OCI-LY1 (cell line): ENCODE data around the gene HDAC8.

Experiments
- H2AFZ ChIP-seq: fragments of 200-600 bp; sonication (generic), shearing (Covaris generic); 2 replicates; pipeline ENCODE4 v1.6.0; 2014; ENCODE audit warnings: antibody characterized with exemption, mild to moderate bottlenecking, low read length
- H3F3A ChIP-seq: fragments of 200-600 bp; sonication (generic), shearing (Covaris generic); 2 replicates; pipeline ENCODE4 v1.6.0; 2014; ENCODE audit warnings: mild to moderate bottlenecking, antibody characterized with exemption, low read length, moderate library complexity; ENCODE audit not compliant: insufficient read depth
- H3K27ac ChIP-seq: fragments of 200-600 bp; sonication (generic); 2 replicates; pipeline ENCODE4 v1.5.1; 2014; ENCODE audit warnings: low read length, mixed run types, mild to moderate bottlenecking, low read depth; ENCODE audit not compliant: poor library complexity, severe bottlenecking
- H3K27me3 ChIP-seq: fragments of 200-600 bp; sonication (generic); 2 replicates; pipeline ENCODE4 v1.6.0; 2014; ENCODE audit warnings: antibody characterized with exemption, mild to moderate bottlenecking, low read length, moderate library complexity; ENCODE audit not compliant: insufficient read depth
- H3K36me3 ChIP-seq: fragments of 200-600 bp; sonication (generic); 2 replicates; pipeline ENCODE4 v1.6.1; 2014; ENCODE audit warnings: mild to moderate bottlenecking, antibody characterized with exemption, low read length, moderate library complexity, mixed read lengths; ENCODE audit not compliant: insufficient read depth
- H3K4me1 ChIP-seq: fragments of 200-600 bp; sonication (generic); 2 replicates; pipeline ENCODE4 v1.5.1; 2014; ENCODE audit warnings: mild to moderate bottlenecking, low read length, moderate library complexity; ENCODE audit not compliant: insufficient read depth, severe bottlenecking
- H3K4me2 ChIP-seq: fragments of 200-600 bp; sonication (generic), shearing (Covaris generic); 2 replicates; pipeline ENCODE4 v1.6.1; 2014; ENCODE audit warnings: low read length
- H3K4me3 ChIP-seq: fragments of 200-600 bp; sonication (generic); 2 replicates; pipeline ENCODE4 v1.5.1; 2014; ENCODE audit warnings: low read length, low read depth, mild to moderate bottlenecking, mixed read lengths; ENCODE audit not compliant: poor library complexity, severe bottlenecking
- H3K79me2 ChIP-seq: fragments of 200-600 bp; shearing (Covaris generic); 2 replicates; pipeline ENCODE4 v1.6.1; 2016; ENCODE audit warnings: mixed run types, low read length, mixed read lengths; ENCODE audit not compliant: insufficient read depth
- H3K9ac ChIP-seq: fragments of 200-600 bp; sonication (generic), shearing (Covaris generic); 2 replicates; pipeline ENCODE4 v1.6.1; 2014; ENCODE audit warnings: mild to moderate bottlenecking, low read length, mixed read lengths
- H3K9me2 ChIP-seq: fragments of 200-600 bp; sonication (generic), shearing (Covaris generic); 2 replicates; pipeline ENCODE4 v1.6.1; 2014; ENCODE audit warnings: low read depth, mild to moderate bottlenecking, low read length, mixed read lengths
- H3K9me3 ChIP-seq: fragments of 200-600 bp; shearing (Covaris generic); 2 replicates; pipeline ENCODE4 v1.6.1; 2014; ENCODE audit warnings: low read length, mixed read lengths
- H4K20me1 ChIP-seq: fragments of 200-600 bp; sonication (generic), shearing (Covaris generic); 2 replicates; pipeline ENCODE4 v1.6.0; 2016; ENCODE audit warnings: mild to moderate bottlenecking, low read length; ENCODE audit not compliant: insufficient read depth
- EZH2 ChIP-seq: fragments of 200-600 bp; sonication (generic), shearing (Covaris generic); IDR thresholded peaks from 2 replicates; pipeline ENCODE4 v1.8.0; 2017; ENCODE audit warnings: borderline replicate concordance, mixed run types, mild to moderate bottlenecking, antibody characterized with exemption, low read length, moderate library complexity, mixed read lengths
- TF ChIP-seq, protein P1 (sequence below): fragments of 200-600 bp; sonication (generic), shearing (Covaris generic); IDR thresholded peaks from 2 replicates; pipeline ENCODE4 v1.5.1; 2017; ENCODE audit warnings: mild to moderate bottlenecking, antibody characterized with exemption, low read length, moderate library complexity, mixed read lengths

The HDAC8 gene

DNA sequence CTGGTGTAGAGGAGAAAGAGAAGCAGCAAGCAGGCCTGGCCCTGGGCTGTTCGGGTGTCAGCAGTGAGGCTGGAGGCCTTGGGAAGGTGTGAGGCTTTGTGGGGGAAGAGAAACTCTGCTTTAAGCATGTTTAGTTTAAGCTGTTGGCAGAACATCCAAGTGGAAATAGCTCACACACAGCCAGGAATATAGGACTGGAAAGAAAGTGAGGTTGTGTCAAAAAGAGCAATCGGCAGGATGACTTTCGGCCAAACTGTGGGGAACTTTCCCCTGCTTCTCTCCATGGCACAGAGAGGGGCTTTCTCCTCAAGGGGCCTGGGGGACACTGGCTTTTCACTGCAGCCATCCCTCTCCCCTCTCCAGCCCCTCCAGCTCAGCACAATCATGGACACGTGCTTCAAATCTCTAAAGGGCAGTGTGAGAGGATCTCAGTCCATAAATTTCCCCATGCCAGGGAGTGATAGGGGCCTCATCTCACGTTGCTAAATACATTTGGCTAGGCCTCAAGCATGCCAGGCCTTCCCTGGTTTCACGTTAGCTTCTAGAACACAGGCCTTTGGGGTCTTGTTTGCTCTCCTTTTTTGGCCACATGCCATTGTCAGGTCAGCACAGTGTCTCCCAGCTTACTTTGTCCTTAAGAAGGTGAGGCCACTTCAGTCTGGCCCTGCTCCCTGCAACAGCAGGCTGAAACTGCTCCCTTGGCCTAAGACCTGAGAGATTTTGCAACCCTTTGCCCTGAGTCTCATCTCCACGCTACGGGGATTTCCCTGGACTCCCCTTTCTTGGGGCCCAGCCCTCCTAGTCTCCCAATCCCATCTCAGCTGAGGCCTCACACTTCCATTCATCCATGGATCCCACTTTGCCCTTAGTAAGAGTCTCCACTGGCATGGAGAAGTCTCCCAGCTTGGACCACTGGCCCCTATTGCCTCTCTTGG, 258.7 kb downstream of the HDAC8 start:
- H3K27me3 ChIP-seq: no peaks in the 10 kb centered on the region
- H3K27ac ChIP-seq: no peak overlapping the region
- no peak overlapping the region for H3K4me3 ChIP-seq
- no peaks in the 10 kb centered on the region for H3K4me1 ChIP-seq
- no peak overlapping the region for H3K4me2 ChIP-seq
- no peaks in the 10 kb centered on the region for H4K20me1 ChIP-seq
- H3F3A ChIP-seq: no peaks in the 10 kb centered on the region
- H3K79me2 ChIP-seq: no peaks in the 10 kb centered on the region
- H3K9me2 ChIP-seq: no peaks in the 10 kb centered on the region
- H3K9me3 ChIP-seq: no peaks in the 10 kb centered on the region
- TF ChIP-seq EZH2: no peak
- TF ChIP-seq, protein P1, sequence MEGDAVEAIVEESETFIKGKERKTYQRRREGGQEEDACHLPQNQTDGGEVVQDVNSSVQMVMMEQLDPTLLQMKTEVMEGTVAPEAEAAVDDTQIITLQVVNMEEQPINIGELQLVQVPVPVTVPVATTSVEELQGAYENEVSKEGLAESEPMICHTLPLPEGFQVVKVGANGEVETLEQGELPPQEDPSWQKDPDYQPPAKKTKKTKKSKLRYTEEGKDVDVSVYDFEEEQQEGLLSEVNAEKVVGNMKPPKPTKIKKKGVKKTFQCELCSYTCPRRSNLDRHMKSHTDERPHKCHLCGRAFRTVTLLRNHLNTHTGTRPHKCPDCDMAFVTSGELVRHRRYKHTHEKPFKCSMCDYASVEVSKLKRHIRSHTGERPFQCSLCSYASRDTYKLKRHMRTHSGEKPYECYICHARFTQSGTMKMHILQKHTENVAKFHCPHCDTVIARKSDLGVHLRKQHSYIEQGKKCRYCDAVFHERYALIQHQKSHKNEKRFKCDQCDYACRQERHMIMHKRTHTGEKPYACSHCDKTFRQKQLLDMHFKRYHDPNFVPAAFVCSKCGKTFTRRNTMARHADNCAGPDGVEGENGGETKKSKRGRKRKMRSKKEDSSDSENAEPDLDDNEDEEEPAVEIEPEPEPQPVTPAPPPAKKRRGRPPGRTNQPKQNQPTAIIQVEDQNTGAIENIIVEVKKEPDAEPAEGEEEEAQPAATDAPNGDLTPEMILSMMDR: no peak
- H3K9ac ChIP-seq: no peak overlapping the region
- H3K36me3 ChIP-seq: no peaks in the 10 kb centered on the region
- no peak overlapping the region for H2AFZ ChIP-seq

DNA sequence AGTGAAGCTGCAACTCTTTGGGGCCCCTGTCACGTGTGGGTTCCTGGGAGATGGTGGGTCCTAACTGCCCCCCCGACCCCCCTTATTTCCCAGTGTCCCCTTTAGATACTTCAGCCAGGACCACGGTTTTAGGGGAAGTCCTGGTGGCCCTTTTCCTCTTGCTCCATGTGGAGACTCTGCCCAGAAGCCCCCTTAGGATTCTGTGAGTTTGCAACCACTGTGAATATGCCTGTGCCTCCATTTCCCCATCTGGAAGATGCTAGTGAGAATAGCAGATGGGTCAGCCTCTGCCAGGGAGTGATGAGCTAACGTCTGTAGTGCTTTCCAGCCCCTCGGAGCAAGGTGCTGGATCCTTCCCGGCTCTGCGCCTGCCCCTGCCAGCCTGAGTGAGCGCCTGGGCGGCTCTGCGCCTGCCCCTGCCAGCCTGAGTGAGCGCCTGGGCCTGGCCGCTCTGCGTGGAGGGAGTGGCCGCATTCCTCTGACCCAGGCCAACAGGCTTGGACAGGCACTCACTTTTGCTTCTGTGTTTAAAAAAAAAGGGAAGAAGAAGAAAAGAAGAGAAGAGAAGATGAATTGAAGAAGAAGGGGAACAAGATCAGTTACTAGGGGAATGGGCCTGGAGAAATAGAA, 260.2 kb downstream of the HDAC8 start:
- Histone ChIP-seq H3K9me2 (no peaks in the 10 kb centered on the region), H4K20me1 (no peaks in the 10 kb centered on the region), H3K9me3 (no peaks in the 10 kb centered on the region), H2AFZ (no peak overlapping the region), H3K79me2 (no peaks in the 10 kb centered on the region), H3K27ac (no peak overlapping the region), H3F3A (no peaks in the 10 kb centered on the region), H3K4me3 (no peak overlapping the region), H3K4me2 (no peak overlapping the region), H3K36me3 (no peaks in the 10 kb centered on the region), H3K4me1 (no peaks in the 10 kb centered on the region), H3K27me3 (no peaks in the 10 kb centered on the region), H3K9ac (no peak overlapping the region)
- TF ChIP-seq EZH2: no peak

DNA sequence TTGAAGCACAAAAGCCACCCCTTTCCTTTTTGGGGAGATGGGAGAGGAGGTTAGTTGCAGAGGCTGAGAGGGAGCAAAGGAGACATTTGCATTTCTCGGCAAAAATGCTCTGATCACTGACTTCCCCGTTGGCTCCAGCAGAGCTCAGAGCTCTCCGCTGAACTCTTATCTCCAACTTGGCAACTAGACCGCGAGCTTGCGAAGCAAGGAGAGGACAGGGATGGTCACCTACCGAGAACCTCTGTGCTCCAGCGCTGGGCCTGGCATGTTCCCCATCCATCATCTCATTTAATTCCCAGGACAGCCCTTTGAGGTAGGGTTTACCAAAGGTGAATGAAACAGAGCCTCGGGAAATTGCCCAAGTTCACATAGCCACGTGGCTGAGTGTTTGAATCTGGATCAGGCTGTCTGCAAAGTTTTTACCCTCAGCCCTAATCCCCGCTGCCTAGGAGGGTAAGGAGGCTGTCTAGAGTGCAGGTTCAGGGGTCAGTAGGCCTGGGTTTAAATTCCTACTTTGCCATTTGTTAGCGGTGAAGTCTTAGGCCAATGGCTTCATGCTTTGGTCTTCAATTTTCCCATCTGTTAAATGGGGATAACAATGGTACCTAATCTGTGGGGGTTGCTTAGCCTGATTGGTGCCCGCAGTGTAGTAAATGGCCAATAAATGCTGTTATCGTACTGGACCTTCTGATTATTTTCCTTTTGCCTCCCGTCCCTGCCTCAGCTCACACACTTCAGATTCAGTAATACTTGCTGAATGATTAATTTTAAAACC, 263.2 kb downstream of the HDAC8 start:
- Histone ChIP-seq H3K27me3 (no peaks in the 10 kb centered on the region), H4K20me1 (no peaks in the 10 kb centered on the region), H3F3A (no peaks in the 10 kb centered on the region), H2AFZ (no peak overlapping the region), H3K36me3 (no peaks in the 10 kb centered on the region), H3K9me2 (no peaks in the 10 kb centered on the region), H3K9ac (no peak overlapping the region), H3K27ac (no peak overlapping the region), H3K4me2 (no peak overlapping the region), H3K79me2 (no peaks in the 10 kb centered on the region), H3K4me1 (peaks cover 4% of the 10 kb centered on the region), H3K9me3 (no peaks in the 10 kb centered on the region), H3K4me3 (no peak overlapping the region)
- no peak for TF ChIP-seq EZH2
- TF ChIP-seq, protein P1: no peak
